Activated CD8-positive, alpha-beta memory T cell treated with anti-CD3 and anti-CD28 coated beads for 4 hours (primary cell): ENCODE measurements around the gene TUBB8B.
"Not testable (repeated sequence)": the region's sequence is repeated elsewhere in the genome, so short reads cannot be mapped to it uniquely, and the experiment has no call there.

ENCODE experiments used
- DNase-seq, 2 donors: peaks; one replicate each; pipeline ENCODE4 v3.0.0-alpha.2; 2020; ENCODE audit warnings: low read depth in 2 of 2

Gene TUBB8B

DNA sequence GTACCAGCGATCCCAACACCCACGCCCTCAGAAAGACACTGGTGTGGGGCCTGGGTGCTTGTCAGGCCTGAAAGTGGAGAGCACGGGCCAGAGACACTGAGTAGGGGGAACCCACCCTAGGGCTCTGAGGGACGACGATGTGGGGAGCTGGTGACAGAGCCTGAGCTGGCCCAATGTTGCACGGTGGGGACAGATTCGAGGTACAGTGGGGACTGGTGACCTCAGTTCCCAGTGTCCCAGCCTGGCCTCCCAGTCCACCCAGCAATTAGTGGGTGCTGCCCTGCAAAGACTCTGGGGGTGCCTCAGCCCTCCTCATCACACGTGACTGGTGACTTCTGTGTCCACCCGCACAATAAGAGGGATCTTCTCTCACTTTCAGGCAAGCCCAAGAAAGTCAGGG lies 36.6 kb downstream of the TUBB8B start:
- DNase-seq, result not testable (repeated sequence)

DNA sequence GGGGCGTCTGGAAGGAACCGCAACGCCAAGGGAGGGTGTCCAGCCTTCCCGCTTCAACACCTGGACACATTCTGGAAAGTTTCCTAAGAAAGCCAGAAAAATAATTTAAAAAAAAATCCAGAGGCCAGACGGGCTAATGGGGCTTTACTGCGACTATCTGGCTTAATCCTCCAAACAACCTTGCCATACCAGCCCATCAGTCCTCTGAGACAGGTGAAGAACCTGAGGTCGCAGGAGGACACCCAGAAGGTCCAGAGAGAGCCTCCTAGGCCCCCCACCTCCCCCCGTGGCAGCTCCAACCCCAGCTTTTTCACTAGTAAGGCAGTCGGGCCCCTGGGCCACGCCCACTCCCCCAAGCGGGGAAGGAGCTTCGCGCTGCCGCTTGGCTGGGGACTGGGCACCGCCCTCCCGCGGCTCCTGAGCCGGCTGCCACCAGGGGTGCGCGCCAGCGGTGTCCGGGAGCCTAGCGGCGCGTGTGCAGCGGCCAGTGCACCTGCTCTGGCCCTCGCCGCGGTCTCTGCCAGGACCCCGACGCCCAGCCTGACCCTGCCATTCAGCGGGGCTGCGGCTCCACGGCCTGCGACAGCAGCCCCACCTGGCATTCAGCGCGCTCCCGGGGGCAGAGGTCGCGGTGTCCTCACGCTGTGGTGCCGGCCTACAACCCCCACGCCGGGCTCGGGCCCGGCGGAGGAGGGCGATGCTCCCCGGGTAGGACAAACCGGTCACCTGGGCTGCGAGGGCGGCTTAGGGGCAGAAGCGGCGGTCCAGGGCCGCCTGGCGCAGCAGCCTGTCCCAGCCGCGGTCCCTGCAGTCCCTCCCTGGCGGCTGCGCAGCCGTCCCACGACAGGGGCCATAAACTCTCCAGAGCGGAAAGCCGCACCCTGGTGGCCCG lies 37.8 kb downstream of the TUBB8B start:
- not testable (repeated sequence) for DNase-seq

DNA sequence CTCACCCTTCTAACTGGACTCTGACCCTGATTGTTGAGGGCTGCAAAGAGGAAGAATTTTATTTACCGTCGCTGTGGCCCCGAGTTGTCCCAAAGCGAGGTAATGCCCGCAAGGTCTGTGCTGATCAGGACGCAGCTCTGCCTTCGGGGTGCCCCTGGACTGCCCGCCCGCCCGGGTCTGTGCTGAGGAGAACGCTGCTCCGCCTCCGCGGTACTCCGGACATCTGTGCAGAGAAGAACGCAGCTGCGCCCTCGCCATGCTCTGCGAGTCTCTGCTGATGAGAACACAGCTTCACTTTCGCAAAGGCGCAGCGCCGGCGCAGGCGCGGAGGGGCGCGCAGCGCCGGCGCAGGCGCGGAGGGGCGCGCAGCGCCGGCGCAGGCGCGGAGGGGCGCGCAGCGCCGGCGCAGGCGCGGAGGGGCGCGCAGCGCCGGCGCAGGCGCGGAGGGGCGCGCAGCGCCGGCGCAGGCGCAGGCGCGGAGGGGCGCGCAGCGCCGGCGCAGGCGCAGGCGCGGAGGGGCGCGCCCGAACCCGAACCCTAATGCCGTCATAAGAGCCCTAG lies 38.7 kb downstream of the TUBB8B start:
- DNase-seq, result not testable (repeated sequence)

DNA sequence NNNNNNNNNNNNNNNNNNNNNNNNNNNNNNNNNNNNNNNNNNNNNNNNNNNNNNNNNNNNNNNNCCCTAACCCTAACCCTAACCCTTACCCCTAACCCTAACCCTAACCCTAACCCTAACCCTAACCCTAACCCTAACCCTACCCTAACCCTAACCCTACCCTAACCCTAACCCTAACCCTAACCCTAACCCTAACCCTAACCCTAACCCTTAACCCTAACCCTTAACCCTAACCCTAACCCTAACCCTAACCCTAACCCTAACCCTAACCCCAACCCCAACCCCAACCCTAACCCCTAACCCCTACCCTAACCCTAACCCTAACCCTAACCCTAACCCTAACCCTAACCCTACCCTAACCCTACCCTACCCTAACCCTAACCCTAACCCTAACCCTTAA lies 39.5 kb downstream of the TUBB8B start:
- DNase-seq, result not testable (repeated sequence)
